NCI-H460 (cell line): ENCODE measurements around the gene MKRN1. TPM values are rescaled to one million over a fixed set of nuclear protein-coding genes. Genes with fewer than 3 reads are reported as not detected.
"Not testable (repeated sequence)": the region's sequence is repeated elsewhere in the genome, so short reads cannot be mapped to it uniquely, and the experiment has no call there.

Source experiments
- DNase-seq: peaks from one replicate; pipeline ENCODE4 v3.0.0-alpha.2; 2016; ENCODE audit warnings: low read depth; ENCODE audit errors: extremely low read depth
- total RNA-seq: library from RNA; depleted of rRNA; stranded (reverse); fragments of >200 nt; shearing (Covaris generic); gene quantifications from 2 replicates; pipeline ENCODE4 v1.2.3, GENCODE V29; 2014; rRNA removed

MKRN1 gene
- total RNA-seq, 1 experiment from 2014 or later: 62.6 TPM

GRCh38 chr7:140441519-140441918 lies 37.8 kb downstream of the MKRN1 start:
- no peak for DNase-seq

DNA sequence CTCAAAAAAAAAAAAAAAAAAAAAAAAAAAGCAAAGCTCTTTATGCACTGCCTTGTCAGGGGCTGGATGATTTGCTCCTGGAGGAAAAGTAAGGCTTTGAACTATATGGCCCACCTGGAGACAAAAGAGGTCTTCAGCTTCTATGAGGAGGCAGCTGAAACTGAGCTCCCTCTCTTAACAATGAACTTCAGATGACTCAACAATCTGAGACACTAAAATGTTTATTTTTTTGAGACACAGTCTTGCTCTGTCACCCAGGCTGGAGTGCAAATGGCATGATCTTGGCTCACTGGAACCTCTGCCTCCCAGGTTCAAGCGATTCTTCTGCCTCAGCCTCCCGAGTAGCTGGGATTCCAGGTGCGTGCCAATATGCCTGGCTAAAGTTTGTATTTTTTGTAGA lies 38.7 kb downstream of the MKRN1 start:
- no peak for DNase-seq

DNA sequence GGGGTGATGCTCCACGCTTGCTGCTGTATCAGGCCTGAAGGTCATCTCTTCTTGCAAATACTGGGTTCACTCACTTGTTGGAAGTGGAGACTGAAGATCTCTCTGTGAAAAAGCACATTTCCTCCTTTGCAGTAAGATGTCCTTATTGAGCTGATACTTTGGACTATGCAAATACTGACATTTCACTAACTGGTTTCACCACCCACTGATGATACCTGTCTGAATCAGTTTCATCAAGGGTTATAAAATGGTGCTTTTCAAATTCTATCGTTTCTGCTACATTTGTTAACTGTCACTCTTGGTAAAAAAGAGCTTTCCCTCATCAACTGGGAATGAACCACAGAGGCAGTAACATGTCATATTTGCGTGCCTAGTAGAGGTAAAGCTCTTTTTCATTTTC lies 39.9 kb downstream of the MKRN1 start:
- DNase-seq: no peak

DNA sequence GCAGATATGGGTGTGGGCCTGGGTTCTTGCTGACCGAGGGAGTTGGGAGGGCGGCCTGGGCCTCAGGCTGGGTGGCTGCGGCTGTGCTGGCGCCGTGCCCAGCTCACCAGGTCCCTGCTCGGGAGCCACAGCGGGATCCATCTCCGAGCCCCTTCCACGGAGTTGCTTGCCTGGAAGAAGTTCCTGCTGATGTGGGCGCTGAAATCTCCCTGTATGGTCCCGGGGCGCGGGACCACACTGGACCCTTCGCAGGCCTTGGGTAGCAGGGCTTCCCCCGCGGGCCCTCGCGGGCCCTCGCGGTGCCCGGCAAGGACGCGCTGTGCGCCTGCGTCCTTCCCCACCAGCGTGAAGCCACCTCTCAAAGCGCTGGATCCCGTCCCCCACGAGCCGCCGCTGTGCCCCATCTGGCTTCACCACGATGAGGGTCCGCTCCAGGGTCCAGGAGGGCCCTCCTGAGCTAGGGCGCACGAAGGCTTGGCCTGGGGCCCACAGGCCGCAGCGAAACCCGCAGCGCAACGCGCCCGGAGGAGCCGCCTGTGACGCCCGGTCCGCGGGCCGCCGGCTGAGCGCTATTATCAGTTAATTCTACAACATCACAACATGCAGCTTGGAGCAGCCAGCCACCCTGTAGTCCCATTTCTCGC lies 43.9 kb downstream of the MKRN1 start:
- no peak for DNase-seq

DNA sequence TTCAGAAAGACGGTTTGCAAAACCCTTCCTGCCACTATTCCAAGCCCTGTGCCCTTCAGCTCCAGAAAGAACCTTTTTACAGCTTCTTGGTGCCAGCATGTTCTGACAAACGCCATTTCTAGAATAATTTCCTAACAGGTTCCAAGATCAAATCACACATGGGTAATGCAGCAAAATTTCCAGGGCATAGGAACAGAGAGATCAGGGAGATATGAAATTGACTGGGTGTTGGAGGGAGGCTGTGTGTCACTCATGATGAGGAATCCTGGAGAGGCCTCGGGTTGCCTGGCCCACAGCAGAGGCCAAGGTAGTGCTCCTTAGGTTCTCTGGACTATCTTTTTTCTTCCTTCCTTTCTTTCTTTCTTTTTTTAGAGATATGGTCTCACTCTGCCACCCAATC lies 45.9 kb downstream of the MKRN1 start:
- DNase-seq: no peak

GRCh38 chr7:140426130-140426529 lies 53.2 kb downstream of the MKRN1 start:
- DNase-seq: no peak

DNA sequence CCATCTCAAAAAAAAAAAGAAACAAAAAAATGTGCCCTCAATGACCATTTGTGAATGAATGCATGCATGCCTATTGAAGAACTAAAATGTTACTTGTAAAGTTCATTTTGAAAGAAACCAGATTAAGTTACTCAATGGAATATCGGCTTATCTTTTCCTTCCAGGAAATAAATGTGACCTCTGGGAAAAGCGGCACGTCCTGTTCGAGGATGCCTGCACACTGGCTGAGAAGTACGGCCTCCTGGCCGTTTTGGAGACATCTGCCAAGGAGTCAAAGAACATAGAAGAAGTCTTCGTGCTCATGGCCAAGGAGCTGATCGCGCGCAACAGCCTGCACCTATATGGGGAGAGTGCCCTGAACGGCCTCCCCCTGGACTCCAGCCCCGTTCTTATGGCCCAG lies 53.6 kb downstream of the MKRN1 start:
- no peak for DNase-seq

DNA sequence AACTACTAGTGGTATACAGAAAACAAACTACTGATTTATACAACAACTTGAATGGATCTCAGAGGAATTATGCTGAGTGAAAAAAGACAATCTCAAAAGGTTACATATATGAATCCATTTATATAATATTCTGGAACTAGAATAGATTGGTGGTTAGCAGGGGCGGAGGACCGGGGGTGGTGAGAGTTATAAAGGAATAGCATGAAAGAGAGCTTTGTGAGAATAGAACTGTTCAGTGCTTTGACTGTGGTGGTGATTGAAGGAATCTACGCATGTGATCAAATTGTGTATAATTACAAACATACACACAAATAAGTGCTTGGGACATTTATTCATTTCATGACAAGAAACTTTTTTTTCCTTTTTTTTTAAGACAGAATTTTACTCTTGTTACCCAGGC lies 55.8 kb downstream of the MKRN1 start:
- DNase-seq: no peak

DNA sequence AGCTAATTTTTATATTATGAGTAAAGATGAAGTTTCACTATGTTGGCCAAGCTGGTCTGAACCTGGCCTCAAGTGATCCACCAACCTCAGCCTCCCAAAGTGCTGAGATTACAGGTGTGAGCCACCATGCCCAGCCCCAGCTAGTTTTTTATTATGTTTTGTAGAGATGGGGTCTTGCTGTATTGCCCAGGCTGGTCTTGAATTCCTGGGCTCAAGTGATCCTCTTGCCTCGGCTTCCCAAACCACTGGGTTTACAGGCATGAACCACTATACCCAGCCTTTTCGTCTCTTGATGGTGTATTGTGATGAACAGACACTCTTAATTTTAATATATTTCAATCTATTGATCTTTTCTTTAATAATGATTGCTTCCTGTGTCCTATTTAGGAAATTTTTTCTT lies 57.8 kb downstream of the MKRN1 start:
- no peak for DNase-seq

GRCh38 chr7:140418653-140419052 lies 60.7 kb downstream of the MKRN1 start:
- DNase-seq: no peak

DNA sequence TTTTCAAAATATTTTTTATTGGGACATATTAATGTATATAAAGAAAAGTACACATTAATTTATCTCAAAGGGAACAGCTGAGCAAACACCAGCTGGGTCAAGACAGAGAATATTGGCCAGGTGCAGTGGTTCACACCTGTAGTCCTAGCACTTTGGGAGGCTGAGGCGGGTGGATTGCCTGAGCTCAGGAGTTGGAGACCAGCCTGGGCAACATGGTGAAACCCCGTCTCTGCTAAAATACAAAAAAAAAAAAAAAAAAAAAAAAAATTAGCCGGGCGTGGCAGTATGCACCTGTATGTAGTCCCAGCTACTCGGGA lies 61.2 kb downstream of the MKRN1 start:
- DNase-seq: not testable (repeated sequence)

- no peak for DNase-seq
These were observed 61.7 kb downstream of the MKRN1 start for GRCh38 chr7:140417456-140418155.

DNA sequence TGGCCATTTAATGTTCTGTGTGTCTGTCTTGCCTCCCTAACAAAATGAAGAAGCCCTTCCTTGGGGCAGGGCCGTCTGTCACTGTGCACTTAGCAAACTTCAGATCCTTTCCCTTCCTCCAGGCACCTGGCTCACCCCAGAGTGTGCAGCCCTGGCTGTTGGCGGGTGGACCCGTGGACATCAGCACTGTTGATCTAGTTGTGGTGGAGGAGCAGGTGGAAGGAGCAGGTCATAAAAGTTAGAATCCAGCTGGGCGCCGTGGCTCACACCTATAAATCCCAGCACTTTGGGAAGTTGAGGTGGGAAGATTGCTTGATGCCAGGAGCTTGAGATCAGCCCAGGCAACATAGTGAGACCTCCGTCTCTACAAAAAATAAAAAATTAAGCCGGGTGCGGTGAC lies 62.7 kb downstream of the MKRN1 start:
- DNase-seq: no peak

DNA sequence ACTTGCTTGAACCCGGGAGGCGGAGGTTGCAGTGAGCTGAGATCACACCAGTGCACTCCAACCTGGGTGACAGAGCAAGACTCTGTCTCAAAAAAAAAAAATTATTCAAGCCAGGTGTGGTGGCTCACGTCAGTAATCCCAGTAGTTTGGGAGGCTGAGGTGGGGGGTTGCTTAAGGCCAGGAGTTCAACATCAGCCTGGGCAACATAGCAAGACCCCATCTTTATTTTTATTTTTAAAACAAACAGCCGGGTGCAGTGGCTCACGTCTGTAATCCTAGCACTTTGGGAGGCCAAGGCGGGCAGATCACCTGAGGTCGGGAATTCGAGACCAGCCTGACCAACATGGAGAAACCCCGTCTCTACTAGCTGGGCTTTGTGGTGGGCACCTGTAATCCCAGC lies 63.5 kb downstream of the MKRN1 start:
- DNase-seq: not testable (repeated sequence)

DNA sequence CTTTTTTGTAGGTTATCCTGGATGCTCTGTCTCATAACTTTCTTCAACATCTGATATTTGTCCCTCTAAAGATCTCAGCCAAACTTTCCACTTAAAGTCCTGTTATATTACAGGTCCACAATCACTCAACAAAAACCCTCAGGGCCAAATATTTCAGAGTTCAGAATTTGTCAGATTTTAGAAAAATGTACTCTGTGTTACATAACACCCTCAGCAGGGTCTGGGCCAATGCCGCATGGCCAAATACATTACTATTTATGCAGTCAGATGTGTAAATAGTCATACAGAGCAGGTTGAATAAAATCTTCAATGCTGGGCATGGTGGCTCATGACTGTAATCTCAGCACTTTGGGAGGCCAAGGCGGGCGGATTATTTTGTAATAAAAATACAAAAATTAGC lies 63.9 kb downstream of the MKRN1 start:
- no peak for DNase-seq

DNA sequence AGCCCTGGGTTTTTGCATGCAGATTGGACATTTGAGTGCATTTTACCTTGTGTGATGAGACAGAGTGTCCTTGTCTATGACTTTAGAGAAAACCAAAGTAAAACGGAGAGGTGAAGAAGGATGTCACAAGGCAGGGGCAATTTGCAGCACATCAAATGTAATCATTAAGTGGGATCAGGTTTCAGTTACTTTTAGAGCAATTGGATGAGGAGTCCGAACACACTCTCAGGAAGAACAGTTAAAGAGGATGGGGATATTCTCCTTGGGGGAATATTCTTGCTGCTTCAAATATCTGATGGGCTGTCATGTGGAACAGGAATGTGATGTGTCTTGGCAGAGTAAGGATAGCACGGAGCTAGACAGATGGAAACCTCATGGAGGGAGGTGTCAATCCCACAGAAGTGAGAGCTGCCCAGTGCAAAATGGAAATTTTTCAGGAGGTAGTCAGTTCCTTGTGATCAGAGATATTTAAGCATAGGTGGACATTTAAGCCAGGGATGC lies 74.7 kb downstream of the MKRN1 start:
- no peak for DNase-seq

DNA sequence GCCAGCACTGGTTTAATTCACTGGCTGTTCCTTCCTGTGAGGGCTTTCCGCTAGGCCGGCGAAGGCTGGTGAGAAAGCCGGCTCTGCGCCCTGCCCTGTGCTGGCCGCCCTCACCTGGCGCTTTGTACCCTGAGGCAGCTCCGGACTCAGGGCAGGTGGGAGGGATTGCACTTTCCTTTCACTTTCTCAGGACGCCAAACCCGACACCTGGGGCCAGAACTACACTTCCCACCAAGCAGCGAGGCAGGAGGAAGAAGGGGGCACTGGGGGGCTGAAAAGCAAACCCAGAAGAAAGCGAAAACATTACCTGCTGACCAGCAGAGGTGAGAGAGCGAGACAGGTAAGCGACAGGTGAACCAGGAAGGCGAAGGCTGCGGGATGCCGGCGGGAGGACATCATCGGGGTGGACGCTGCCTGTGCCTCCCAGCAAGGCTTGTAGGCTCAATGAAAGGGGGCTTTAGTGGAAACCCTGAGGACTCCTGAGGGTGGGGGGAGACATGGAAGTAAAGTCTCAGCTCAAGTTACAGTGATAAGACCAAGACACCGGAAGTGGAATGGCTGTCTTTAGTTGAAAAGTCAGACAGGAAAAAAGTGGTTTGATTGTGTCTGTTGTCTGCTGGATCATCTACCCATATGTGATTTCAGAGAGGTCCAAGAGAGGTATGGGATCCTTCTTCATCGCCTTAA lies 75.3 kb downstream of the MKRN1 start, which contains the start of gene RAB19:
RAB19 (plus strand) TSS at position 181 of the 687 bp plus-strand sequence. CDS start 3,589 bp downstream, outside the sequence.
- DNase-seq: no peak

Other genes starting within 250 kb of the MKRN1 start
- gene SLC37A3, start 81.0 kb downstream of the MKRN1 start, total RNA-seq: 30.0 and 34.4 TPM in 2 replicates
- not detected in 2 replicates for gene RAB19, start 75.4 kb downstream of the MKRN1 start, total RNA-seq
- gene DENND2A, start 161.3 kb upstream of the MKRN1 start, total RNA-seq: 0.02 and 0.09 TPM in 2 replicates
- gene ADCK2, start 193.4 kb upstream of the MKRN1 start, total RNA-seq: 24.9 and 25.3 TPM in 2 replicates
- gene NDUFB2, start 217.2 kb upstream of the MKRN1 start, total RNA-seq: 115 TPM in 2 replicates